GM21529 (cell line): ENCODE data around the gene TPK1.

Experiments used
- ATAC-seq: cut with Tn5 transposase; IDR thresholded peaks from one replicate; pipeline ENCODE4 v1.9.1; 2021; ENCODE audit not compliant: unreplicated experiment

Gene TPK1

GRCh38 chr7:144835652-144836544 is at the start of gene TPK1:
Gene TPK1, minus strand, starts transcription at chr7:144836053. Its CDS starts 451 bp downstream, at chr7:144835602.
- peak; percentile 81 for ATAC-seq

GRCh38 chr7:144885478-144885877 is 49.6 kb upstream of the TPK1 start:
- no peak for ATAC-seq

- no peak for ATAC-seq
These were observed 49.0 kb upstream of the TPK1 start for GRCh38 chr7:144884896-144885295.

- no peak for ATAC-seq
These were observed 37.5 kb upstream of the TPK1 start for GRCh38 chr7:144873316-144873845.

- no peak for ATAC-seq
These were observed 33.2 kb upstream of the TPK1 start for GRCh38 chr7:144869082-144869481.

GRCh38 chr7:144866189-144866588 is 30.3 kb upstream of the TPK1 start:
- peak; percentile 56 for ATAC-seq

- no peak for ATAC-seq
These were observed 27.4 kb upstream of the TPK1 start for GRCh38 chr7:144863320-144863647.

GRCh38 chr7:144862612-144863319 is 26.9 kb upstream of the TPK1 start:
- no peak for ATAC-seq

GRCh38 chr7:144859739-144860138 is 23.9 kb upstream of the TPK1 start:
- ATAC-seq: no peak

GRCh38 chr7:144857463-144857862 is 21.6 kb upstream of the TPK1 start:
- ATAC-seq: no peak

- ATAC-seq: no peak
These were observed 19.1 kb upstream of the TPK1 start for GRCh38 chr7:144854839-144855424.

- ATAC-seq: no peak
These were observed 17.7 kb upstream of the TPK1 start for GRCh38 chr7:144853542-144853941.

- ATAC-seq: no peak
These were observed 12.2 kb upstream of the TPK1 start for GRCh38 chr7:144848078-144848477.

- ATAC-seq: peak; percentile 89
These were observed 6.6 kb upstream of the TPK1 start for GRCh38 chr7:144842377-144842851.

- ATAC-seq: no peak
These were observed 641 bp upstream of the TPK1 start for GRCh38 chr7:144836545-144836842.

GRCh38 chr7:144835155-144835611 is 670 bp downstream of the TPK1 start:
- ATAC-seq: peak; percentile 31

GRCh38 chr7:144834641-144835144 is 1.2 kb downstream of the TPK1 start:
- peak; percentile 49 for ATAC-seq

GRCh38 chr7:144830811-144831210 is 5.0 kb downstream of the TPK1 start:
- ATAC-seq: no peak

- ATAC-seq: no peak
These were observed 5.6 kb downstream of the TPK1 start for GRCh38 chr7:144830024-144830785.

- no peak for ATAC-seq
These were observed 8.2 kb downstream of the TPK1 start for GRCh38 chr7:144827621-144828020.

- ATAC-seq: no peak
These were observed 9.6 kb downstream of the TPK1 start for GRCh38 chr7:144826208-144826607.
